ENCODE measurements around the gene MYOC. TPM values are rescaled to one million over a fixed set of nuclear protein-coding genes. Genes with fewer than 3 reads are reported as not detected.

MYOC gene
- total RNA-seq, 1 experiment from 2014 or later = not detected

DNA sequence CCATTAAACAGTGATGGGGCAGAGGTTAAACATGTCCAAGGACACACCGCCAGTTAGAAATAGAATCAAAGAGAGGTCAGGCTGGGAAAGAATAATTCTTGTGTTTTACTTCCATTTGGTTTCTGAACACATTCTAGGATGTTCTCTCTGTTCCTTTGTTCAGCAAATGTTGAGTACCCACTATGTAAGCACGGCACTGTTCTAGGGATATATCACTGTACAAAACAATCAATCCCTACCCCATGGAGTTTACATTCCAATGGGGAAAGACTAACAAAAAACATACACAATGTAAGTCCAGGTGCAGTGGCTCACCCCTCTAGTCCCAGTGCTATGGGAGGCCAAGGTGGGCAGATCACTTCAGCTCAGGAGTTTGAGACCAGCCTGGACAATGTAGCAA, 24.3 kb downstream of the MYOC start:
- Histone ChIP-seq H3K9ac (ENCODE audit: extremely low read depth, insufficient read length, low read length) (no peak overlapping the region), H2BK5ac (ENCODE audit: insufficient read length, low read length) (no peak overlapping the region), H2BK15ac (ENCODE audit: low read depth, low read length) (no peak overlapping the region), H3K9me3 (ENCODE audit: control insufficient read depth, low read depth, low read length) (no peaks in the 10 kb centered on the region), H3K79me1 (ENCODE audit: insufficient read depth, low read depth, low read length, poor library complexity, severe bottlenecking) (no peaks in the 10 kb centered on the region), H3K18ac (ENCODE audit: insufficient read length, low read depth, low read length) (no peak overlapping the region), H3K23me2 (ENCODE audit: insufficient read length, low read depth, low read length, poor library complexity, severe bottlenecking) (no peaks in the 10 kb centered on the region), H2AK5ac (ENCODE audit: insufficient read length, low read length) (no peak overlapping the region), H3K23ac (ENCODE audit: insufficient read length, low read depth, low read length) (no peak overlapping the region), H3K4ac (ENCODE audit: low read depth, low read length) (no peak overlapping the region), H2BK12ac (ENCODE audit: insufficient read length, low read depth, low read length) (no peak overlapping the region), H3K27ac (ENCODE audit: insufficient read length, low read depth, low read length) (no peak overlapping the region), H4K91ac (ENCODE audit: insufficient read length, low read depth, low read length) (no peak overlapping the region), H4K20me1 (ENCODE audit: control insufficient read depth, insufficient read depth, insufficient read length) (no peaks in the 10 kb centered on the region), H4K5ac (ENCODE audit: insufficient read length, low read depth, low read length) (no peak overlapping the region), H3T11ph (ENCODE audit: low read length) (no peak overlapping the region), H3K4me1 (ENCODE audit: insufficient read depth, low read length) (0 out of 2 replicates have a peak, but pooled peaks cover 3% of the 10 kb centered on the region), H2BK120ac (ENCODE audit: low read depth, low read length, poor library complexity, severe bottlenecking) (no peak overlapping the region), H3K79me2 (ENCODE audit: insufficient read depth, low read length) (no peaks in the 10 kb centered on the region), H3K56ac (ENCODE audit: insufficient read length, low read depth, low read length) (no peak overlapping the region), H3K14ac (ENCODE audit: insufficient read depth, low read length) (no peak overlapping the region), H3K27me3 (ENCODE audit: insufficient read depth, low read length) (no peaks in the 10 kb centered on the region), H4K8ac (replicated peaks; ENCODE audit: insufficient read length, low read depth, low read length) (no peak overlapping the region), H2AFZ (ENCODE audit: low read length) (no peak overlapping the region), H3K4me2 (ENCODE audit: insufficient read depth, insufficient read length, low read length) (no peak overlapping the region), H2BK20ac (ENCODE audit: low read depth, low read length, poor library complexity, severe bottlenecking) (no peak overlapping the region)
- H3K9me3 Mint-ChIP-seq = peaks cover 4 to 7% of the 10 kb centered on the region in 2 experiments; a peak in 4 of 5 replicates
- H3K27me3 Mint-ChIP-seq (ENCODE audit: low read depth) = no peaks in the 10 kb centered on the region; the same call in 1 of the 2 replicates
- TF ChIP-seq, protein P1, sequence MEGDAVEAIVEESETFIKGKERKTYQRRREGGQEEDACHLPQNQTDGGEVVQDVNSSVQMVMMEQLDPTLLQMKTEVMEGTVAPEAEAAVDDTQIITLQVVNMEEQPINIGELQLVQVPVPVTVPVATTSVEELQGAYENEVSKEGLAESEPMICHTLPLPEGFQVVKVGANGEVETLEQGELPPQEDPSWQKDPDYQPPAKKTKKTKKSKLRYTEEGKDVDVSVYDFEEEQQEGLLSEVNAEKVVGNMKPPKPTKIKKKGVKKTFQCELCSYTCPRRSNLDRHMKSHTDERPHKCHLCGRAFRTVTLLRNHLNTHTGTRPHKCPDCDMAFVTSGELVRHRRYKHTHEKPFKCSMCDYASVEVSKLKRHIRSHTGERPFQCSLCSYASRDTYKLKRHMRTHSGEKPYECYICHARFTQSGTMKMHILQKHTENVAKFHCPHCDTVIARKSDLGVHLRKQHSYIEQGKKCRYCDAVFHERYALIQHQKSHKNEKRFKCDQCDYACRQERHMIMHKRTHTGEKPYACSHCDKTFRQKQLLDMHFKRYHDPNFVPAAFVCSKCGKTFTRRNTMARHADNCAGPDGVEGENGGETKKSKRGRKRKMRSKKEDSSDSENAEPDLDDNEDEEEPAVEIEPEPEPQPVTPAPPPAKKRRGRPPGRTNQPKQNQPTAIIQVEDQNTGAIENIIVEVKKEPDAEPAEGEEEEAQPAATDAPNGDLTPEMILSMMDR (conservative IDR thresholded peaks at IDR 0.05) = no peak
- H3K27ac Mint-ChIP-seq = no peak overlapping the region
- no CpG with 5 or more reads among the region's 2 CpGs for WGBS (ENCODE audit: extremely low coverage, insufficient read length, low lambda C conversion rate)
- no peak for DNase-seq
- H3K36me3 Mint-ChIP-seq (ENCODE audit: insufficient read depth in 1 of 3, low read depth in 3 of 3) = no peaks in the 10 kb centered on the region; a peak in 2 of 7 replicates
- H3K4me1 Mint-ChIP-seq = peaks cover 7 to 13% of the 10 kb centered on the region in 2 experiments
- H3K4me3 Mint-ChIP-seq = no peak overlapping the region
